ENCODE results near the gene ADAMTSL1. TPM values are rescaled to one million over a fixed set of nuclear protein-coding genes. Genes with fewer than 3 reads are reported as not detected.

Gene ADAMTSL1
- polyA plus RNA-seq, 10 donors: 10.8 to 27.8 (median 16.3) TPM

DNA sequence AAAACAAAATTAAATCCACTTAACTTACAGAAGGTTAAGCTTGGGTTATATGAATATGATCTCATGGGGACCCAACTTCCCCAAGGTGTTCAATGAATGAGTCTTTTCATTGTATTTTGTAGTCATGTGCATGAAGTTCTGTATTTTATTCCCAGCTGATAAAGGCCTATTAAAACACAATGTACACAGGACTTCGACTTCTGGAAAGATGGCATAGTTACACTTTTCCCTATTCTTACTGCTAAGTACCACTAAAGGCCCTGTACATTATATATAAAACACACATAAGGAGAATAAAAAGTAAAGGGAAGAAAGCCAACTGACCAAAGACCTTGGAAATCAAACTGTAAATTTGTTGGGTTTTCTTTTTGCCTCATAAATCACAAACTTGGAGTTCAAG is 336.6 kb downstream of the ADAMTSL1 start:
- DNase-seq: no peak

DNA sequence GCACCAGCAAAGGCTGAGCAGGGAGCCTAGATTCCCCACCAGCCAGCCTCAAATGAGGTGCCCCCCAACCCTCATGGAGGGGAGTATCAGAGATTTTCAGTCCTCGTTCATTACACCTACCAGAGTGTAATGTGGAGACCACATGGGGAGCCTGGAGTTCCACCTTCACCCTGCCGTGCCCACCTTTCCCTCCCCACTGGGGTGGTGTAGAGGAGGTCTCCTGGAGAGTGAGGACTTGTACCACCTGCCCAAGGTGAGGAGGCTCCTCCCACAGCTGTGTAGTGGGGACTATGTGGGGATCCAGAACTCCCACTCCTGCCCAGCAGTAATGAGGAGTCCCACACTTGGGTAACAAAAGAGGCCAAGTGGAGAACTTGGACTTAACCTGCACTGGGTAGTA is 337.2 kb downstream of the ADAMTSL1 start:
- no peak for DNase-seq

DNA sequence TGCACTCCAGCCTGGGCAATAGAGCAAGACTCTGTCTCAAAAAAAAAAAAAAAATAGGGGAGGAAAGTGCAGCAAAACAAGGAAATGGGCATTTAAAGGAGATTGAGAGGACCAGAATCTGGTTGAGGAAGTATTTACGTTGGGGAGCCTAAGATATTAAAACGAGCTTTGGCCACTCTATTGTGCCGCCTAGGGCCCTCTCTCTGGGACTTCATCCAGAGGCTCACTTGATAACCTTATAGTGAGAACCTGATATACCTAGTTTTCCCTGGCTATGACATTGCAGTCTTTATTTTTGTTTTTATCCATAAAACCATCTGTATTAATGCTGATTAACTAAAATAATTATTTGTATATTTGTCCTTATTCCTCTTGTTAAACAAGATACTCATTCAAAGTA is 345.5 kb downstream of the ADAMTSL1 start:
- no peak for DNase-seq

DNA sequence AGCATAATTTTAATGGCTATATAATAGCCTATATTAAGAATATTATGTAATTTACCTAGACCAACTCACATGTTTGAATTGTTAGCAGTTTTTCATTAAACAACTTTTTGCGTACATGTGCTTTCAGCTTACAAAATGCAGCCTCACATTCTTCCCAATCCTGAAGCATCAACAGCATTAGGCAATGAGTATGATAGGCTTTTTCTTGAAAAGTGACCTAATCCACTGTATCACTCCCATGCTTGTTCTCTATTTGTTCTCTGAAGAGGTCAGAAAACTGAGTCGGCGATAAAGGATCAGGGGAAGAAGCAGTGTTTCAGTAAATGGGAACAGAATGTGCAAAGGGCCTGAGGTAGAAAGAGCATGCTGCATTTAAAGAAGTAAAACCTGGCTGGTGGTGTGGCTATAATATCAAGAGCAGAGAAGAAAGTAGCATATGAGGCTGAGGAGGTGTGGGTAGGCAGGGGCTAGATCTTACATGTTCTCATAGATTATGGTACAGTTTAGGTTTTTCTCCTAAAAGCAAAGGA is 346.7 kb downstream of the ADAMTSL1 start:
- DNase-seq: no peak

DNA sequence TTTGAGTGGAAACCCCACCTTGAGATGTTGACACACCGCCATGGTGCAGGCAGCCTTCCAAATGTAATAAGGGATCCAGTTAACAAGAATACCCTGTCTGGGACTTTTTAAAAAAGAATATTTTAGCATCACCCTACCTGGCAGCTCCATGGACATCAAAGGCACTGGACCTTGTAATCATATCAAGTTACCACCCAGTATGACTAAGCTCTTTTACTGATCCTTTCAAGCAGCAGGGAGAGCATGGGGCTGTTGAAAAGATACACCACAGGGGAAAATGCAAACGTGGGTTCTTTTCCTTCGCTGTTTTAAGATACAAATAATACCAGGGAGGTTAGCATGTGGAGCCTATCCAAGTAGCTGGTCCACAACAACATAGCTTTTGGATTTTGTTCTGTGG is 347.8 kb downstream of the ADAMTSL1 start:
- no peak for DNase-seq

DNA sequence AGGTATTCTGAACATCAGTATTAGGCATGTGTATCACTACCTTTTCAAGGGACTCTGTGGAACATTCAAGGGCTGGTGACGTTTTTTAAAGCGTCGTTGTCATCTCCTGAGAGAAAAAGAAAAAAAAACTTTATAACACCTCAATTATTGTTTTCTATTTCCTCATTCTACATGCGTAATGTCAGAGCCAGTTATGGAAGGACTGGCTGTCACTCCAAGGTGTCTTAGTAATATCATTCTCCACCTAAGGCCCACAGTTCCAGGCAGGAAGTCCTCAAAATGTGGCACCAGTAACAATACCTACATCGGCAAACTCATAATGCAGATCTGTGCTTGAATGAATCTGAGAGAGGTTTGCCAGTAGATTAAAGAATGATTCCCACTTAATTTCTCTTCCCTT is 348.9 kb downstream of the ADAMTSL1 start:
- DNase-seq: no peak

DNA sequence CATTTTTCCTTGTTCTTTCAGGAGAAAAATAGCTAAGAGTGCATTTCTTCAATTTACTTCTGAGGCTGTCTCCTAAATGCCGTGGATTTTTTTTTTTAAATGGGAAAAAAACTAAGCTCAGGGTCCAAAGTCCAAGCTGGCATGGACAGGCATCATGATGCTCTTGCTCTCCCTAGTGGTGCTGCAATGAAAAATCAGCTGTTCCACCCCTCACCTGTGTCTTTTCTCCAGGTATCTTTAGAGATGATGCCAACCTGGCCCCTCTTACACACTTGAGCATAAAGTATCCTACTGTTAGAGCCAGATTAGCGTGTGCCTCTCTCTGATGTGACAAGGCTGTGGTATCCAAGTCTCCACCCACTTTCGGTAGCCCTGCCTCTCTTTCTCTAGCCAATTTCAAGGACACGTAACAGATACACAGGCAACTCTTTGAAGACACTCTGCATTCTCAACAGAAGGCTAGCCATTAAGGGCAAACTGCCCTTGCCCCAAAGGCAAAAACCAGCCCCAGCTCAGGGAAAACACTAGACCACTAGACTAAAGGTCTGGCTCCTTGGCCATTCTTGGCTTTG is 350.2 kb downstream of the ADAMTSL1 start:
- DNase-seq: peak in 1 of 3 donors; percentile 11

DNA sequence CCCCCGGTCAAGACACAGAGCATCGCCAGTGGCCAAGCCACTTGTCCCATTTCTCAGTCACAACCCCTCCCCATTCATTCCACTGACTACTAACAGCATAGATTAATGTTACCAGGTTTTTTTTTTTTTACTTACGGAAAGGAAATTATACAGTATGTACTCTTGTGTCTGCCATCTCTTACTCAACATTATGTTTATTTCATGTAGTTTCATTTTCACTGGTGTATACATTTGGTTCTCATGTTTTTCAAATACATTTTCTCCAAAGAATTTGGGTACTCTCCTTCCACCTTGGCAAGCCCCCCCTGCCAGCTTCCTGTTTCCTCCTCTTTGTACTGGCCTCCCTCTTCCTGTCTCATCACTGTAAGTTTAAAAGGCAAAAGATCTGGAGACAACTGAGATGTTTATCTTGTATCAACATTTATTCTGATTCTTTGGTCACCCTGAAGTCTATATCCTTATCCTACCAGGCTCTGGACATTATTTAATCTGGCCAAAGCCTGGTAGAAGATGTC is 351.8 kb downstream of the ADAMTSL1 start:
- no peak for DNase-seq

DNA sequence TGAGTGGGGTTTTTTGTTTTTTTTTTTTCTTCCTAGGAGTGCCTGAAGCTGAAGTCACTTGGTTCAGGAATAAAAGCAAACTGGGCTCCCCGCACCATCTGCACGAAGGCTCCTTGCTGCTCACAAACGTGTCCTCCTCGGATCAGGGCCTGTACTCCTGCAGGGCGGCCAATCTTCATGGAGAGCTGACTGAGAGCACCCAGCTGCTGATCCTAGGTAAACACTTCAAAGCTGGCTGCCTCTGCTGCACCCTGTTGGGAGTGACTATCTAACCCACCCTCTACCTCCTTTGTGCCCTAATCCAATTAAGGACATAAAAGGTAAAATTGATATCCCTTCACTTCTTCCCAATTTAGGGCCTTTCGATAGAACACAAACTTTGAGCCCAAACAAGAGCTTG is 352.3 kb downstream of the ADAMTSL1 start:
- no peak for DNase-seq

DNA sequence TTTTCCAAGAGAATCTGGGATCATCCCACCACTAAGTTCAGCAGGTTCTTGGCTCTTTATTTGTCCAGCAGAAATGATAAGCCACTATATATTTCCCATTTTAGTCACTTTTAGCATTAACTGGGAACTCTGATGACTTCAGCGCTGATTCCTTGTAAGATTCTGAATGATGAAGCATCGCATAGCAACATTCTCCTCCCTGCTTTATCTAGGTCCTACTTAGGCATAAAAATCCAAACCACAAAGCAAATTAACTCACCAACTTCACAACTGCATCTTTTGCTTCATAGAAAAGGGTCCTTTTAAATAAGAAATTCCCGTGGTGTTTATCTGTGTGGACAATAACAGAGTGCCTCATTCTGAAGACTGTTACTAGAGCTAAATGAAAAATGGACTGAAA is 355.1 kb downstream of the ADAMTSL1 start:
- DNase-seq: peak in 1 of 3 donors; percentile 10

DNA sequence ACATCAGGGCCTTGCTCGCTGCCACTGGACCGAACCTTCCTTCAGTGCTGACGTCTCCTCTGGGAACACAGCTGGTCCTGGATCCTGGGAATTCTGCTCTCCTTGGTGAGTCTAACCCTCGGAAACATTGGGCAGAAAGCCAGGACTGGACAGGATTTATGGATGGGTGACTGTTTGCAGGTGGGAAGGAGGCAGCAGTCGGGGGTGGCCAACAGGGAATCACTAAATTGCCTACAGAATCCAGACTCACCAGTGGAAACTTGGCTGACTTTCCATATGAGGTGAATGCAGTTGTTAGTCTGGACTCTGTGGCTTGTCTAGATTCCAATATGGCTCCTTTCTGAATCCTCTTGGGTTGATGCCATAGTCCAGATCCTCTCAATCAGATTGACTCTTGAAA is 355.9 kb downstream of the ADAMTSL1 start:
- peak; percentile 15 to 48 (median 23) for DNase-seq

DNA sequence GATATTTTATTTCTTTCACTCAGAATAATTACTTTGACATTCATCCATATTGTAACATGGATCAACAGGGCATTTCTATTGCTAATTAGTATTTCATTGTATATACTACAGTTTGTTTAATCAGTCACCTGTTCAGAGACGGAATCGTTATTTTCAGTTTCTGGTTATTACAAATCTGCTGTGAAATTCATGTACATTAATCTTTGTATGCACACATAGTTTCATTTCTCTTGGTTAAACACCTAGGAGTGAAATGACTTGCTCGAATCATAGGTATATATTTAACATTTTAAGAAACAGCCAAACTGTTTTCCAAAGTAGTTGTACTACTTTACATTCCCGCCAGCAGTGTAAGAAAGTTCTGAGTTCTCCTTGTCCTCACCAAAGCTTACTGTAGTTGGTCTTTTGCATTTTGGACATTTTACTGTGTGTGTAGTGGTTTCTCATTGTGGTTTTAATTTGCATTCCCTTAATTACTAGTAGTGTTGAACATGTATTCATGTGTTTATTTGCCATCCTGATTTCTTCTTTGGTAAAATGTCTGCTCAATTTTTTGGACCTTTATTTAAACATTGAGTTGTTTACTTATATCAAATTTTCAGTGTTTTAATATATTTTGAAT is 360.9 kb downstream of the ADAMTSL1 start:
- DNase-seq: no peak

DNA sequence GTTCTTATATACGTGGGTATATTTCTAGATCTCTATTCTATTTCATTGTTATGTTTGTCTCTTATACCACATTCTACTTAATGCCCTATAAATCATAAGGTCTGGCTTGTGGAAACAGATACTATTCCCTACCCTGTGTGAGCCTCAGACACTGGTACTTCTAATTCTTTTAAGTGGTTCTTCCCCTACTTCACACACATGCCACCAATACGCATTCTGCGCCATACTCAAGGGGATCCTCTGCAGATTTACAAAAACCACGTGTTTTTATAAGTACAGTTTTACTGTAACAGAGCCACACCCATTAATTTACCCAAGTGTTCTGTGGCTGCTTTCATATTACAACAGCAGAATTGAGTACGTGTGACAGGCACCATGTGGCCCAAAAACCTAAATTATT is 363.4 kb downstream of the ADAMTSL1 start:
- DNase-seq: no peak

DNA sequence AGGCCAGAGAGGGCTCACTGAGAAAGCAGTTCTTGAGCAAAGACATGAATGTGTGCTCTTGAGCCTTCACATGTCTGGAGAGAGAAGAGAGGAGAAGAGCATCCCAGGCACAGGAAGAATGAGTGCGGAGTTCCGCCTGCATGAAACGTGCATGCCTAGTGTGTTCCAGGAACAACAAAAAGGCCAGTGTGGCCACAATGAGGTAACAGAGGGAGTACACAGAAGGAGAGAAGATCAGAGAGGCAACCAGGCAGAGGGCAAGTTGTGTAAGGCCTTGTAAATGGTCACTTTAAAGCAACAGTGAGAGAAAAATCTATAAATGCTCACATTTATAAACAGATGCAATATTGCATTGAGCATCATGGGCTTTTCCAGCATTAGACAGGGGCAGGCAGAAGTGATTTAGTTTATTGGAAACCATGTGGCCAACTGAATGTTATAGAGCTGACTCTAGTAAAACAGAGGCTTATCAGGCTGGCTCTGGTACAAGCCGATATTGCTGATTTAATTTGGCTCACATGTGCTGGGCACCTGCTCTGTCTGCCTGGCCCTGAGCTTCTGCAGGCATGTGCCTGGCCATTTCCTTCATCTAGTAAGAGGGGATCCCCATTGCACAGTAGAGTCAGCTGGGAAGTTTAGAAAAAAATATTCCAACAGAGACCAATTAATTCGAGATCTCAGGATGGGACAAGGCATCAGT is 373.8 kb downstream of the ADAMTSL1 start:
- no peak for DNase-seq

DNA sequence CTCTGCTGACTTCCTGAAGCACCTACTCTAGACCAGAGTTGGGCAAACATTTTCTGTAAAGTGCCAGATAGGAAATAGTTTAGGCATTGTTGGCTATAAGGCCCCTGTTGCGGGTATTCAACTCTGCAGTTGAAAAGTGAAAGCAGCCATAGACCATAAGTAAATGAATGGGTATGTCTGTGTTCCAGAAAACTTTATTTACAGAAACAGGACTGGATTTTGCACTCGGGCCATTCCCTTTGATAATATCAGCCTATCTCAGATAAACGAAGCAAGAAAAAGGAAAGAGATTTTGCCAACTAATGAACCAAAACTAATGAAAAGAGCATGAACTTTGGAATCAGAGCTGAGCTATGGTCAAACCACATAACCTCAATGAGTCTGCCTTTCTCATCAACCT is 374.7 kb downstream of the ADAMTSL1 start:
- no peak for DNase-seq

DNA sequence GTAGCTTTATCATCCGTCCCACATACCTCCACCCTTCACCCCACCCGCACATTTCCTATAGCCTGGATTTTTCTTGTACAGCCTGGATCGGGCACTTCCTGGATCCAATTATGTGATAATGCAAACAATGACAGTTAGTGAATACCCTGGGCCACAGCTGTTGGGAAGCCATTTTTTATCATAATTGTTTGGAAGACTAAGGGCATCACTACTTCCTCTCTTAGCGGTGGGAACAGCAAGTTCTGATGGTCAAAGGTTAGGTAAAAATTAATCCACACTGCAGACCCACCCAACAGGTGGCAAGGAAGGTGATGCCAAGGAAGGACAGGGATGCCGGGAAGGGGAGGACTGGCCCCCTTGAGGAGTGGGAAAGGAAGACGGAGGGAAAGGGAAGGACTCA is 375.3 kb downstream of the ADAMTSL1 start:
- DNase-seq: no peak

DNA sequence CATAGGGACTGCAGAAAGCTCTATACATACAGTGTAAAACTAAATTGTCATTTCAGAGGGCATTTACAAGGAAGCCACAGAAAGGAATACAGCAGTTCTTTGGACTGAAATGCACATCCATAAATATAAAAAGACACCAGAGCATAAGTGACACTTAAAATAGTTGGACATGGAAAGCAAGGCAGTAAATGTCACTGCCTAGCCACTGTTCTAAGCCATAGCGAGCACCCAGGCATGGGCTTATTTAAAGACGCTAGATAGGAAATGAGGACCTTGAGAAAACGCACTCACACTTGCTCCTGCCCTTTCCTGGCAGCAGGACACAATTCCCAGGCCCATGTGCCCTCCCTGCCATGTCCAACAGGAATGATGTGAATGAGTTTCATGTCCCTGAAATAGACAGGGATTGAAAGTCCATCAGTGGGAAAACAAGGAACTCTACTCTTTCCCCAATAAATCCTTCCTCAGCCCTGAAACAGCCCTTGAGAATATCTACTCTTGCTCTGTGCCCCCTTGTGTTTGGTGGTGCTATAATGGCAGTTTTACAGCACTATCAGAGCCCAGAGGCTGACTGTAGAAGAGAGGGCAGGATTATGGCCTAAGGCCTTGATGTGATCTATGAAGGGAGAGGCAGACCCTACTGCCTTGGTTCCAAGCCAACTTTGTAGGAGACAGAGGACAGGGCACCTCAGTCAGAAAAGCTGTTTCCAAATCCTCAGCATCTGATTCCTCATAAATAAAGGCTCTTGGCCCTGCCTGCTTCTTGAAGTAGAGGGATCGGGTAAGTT is 376.1 kb downstream of the ADAMTSL1 start:
- DNase-seq: peak in 1 of 3 donors; percentile 16

DNA sequence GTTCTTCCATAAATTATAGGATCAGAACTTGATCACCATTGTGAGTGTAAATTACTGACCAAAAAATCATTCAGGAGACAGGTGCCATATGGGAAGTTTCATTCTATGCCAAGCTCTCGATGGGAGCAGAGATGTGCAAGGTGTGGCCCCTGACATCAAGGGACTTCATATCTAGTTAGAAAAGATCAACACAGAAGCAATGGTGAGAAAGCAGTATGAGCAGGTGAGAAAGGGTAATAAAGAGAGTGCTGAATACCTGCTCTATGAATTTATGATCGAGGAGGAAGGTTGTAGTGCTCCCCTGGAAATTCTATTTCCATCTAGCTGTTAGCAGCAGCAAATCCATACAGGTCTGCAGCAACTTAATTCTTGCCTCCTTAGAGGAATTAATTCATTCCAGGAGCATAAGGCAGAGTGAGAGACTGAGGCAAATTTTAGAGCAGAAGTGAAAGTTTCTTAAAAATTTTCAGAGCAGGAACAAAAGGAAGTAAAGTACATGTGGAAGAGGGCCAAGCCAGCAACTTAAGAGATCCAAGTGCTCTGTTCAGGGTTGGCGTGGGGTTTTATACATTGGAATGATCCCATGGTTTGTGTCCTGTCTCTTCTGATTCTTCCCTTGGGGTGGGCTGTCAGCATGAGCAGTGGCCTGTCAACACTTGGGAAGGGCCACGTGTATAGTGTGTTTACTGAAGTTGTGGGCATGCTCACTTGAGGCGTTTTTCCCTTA is 377.3 kb downstream of the ADAMTSL1 start:
- DNase-seq: peak in 1 of 3 donors; percentile 60

DNA sequence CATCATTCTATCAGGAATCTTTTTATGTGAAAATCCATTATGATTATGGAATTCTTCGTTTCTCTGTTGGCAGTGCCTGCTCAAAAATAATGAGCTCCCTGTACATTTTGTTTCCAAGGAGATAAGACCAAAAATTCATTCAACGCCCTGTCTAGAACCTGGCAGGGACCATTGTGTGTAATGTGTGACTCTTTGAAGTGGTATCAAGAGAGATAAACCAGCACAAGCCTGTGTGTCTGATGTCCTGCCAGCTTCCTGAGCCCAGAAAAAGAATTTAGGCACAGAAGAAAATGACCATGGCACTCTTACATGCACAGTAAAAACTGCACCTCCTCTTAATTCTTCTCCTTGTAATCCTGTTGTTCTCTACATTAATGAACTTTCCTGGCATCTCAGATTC is 381.7 kb downstream of the ADAMTSL1 start:
- DNase-seq: peak in 1 of 3 donors; percentile 7

DNA sequence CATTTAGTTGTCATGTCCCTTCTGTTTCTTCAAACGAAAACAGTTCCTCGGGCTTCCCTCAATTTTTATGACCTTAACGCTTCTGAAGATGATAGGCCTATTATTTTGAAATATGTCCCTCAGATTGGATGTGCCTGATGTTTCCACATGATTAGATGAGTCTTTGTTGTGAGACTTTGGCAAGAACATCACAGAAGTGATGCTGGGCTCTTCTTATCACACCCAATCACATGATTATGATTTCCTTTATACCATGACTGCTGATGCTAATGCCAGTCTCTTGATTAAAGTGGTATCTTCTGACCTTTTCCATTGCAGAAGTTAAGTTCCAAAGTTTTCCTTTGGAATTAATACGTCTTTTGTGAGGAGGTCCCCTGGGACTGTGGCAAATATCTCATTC is 383.4 kb downstream of the ADAMTSL1 start:
- DNase-seq: no peak

DNA sequence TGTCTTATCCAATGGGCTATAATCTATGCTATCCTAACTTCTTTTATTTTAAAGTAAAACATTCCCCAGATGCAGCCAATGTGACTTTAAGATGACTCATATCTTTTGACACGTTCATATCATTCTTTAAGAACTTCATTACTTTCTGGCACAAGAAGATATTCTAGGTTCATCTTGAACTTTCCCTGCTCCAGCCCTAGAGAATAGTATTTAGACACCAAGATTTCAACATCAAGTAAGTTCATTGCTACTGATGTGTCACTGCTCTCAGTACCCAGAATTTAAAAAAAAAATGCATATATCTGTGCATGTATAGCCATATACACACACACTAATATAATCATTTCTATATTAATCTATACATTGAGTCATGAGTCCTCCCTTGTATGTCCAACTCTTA is 383.8 kb downstream of the ADAMTSL1 start:
- DNase-seq: peak in 1 of 3 donors; percentile 66
